Activated CD8-positive, alpha-beta memory T cell treated with anti-CD3 and anti-CD28 coated beads for 24 hours (primary cell): Measurements from ENCODE around the gene LBR.

Experiments used
- DNase-seq: peaks from one replicate; pipeline ENCODE4 v3.0.0-alpha.2; 2020

The LBR gene

GRCh38 chr1:225462714-225463574 lies 35.1 kb upstream of the LBR start:
- no peak for DNase-seq

GRCh38 chr1:225462429-225462713 lies 34.5 kb upstream of the LBR start:
- DNase-seq, result no peak

- no peak for DNase-seq
Measured at GRCh38 chr1:225461533-225462428, 33.9 kb upstream of the LBR start.

GRCh38 chr1:225460737-225461532 lies 33.1 kb upstream of the LBR start:
- peak; percentile 77 for DNase-seq

- DNase-seq, result no peak
Measured at GRCh38 chr1:225460021-225460736, 32.3 kb upstream of the LBR start.

GRCh38 chr1:225458222-225458631 lies 30.4 kb upstream of the LBR start:
- DNase-seq, result no peak

- DNase-seq, result peak; percentile 87
Measured at GRCh38 chr1:225454733-225455132, 26.9 kb upstream of the LBR start.

GRCh38 chr1:225453797-225454648 lies 26.2 kb upstream of the LBR start:
- DNase-seq, result no peak

- DNase-seq, result peak; percentile 38
Measured at GRCh38 chr1:225451840-225452515, 24.1 kb upstream of the LBR start.

GRCh38 chr1:225451340-225451739 lies 23.5 kb upstream of the LBR start:
- DNase-seq, result no peak

- peak; percentile 56 for DNase-seq
Measured at GRCh38 chr1:225450491-225451191, 22.8 kb upstream of the LBR start.

GRCh38 chr1:225449774-225450173 lies 21.9 kb upstream of the LBR start:
- peak; percentile 49 for DNase-seq

- peak; percentile 49 for DNase-seq
Measured at GRCh38 chr1:225449261-225449660, 21.4 kb upstream of the LBR start.

GRCh38 chr1:225448146-225448805 lies 20.4 kb upstream of the LBR start:
- DNase-seq, result peak; percentile 46

- peak; percentile 40 for DNase-seq
Measured at GRCh38 chr1:225447650-225448089, 19.8 kb upstream of the LBR start.

GRCh38 chr1:225446981-225447615 lies 19.3 kb upstream of the LBR start:
- peak; percentile 38 for DNase-seq

GRCh38 chr1:225446595-225446960 lies 18.7 kb upstream of the LBR start:
- no peak for DNase-seq

- no peak for DNase-seq
Measured at GRCh38 chr1:225445639-225446594, 18.1 kb upstream of the LBR start.
